ENCODE data around the gene GNA12. TPM values are rescaled to one million over a fixed set of nuclear protein-coding genes. Genes with fewer than 3 reads are reported as not detected.
"Not testable (repeated sequence)": the region's sequence is repeated elsewhere in the genome, so short reads cannot be mapped to it uniquely, and the experiment has no call there.

The GNA12 gene
- total and polyA plus RNA-seq, 2 of the 4 experiments (the other 2 are of a cell fraction): 14.3 to 93.9 TPM

GRCh38 chr7:2748684-2749083, 95.4 kb downstream of the GNA12 start:
- H2BK20ac ChIP-seq (ENCODE audit: low read depth, low read length); H3K9me1 ChIP-seq (ENCODE audit: insufficient read depth, low read length); BruUV-seq (replicated peaks); CTCF ChIA-PET; H2BK5ac ChIP-seq (ENCODE audit: low read depth, low read length, poor library complexity, severe bottlenecking); H3K27me3 ChIP-seq (ENCODE audit: control insufficient read depth, insufficient read depth, low read length); H4K91ac ChIP-seq (ENCODE audit: insufficient read depth, low read depth, low read length); dilution Hi-C loops (cut with HindIII; ENCODE audit: low sequenced_read_pairs, unreplicated experiment); H2BK120ac ChIP-seq (ENCODE audit: low read depth, low read length); H2BK15ac ChIP-seq (ENCODE audit: low read depth, low read length); H3K36me3 ChIP-seq (ENCODE audit: control insufficient read depth, insufficient read depth, low read length); H3K4ac ChIP-seq (ENCODE audit: low read depth, low read length); H3K27ac ChIP-seq (ENCODE audit: insufficient read depth, low read length); H3K9me3 ChIP-seq (ENCODE audit: control insufficient read depth, insufficient read depth, low read length); H3K56ac ChIP-seq (ENCODE audit: extremely low read depth, insufficient read depth, low read length); H3K23ac ChIP-seq (ENCODE audit: low read depth, low read length); H3K9ac ChIP-seq (ENCODE audit: low read depth, low read length); H4K5ac ChIP-seq (ENCODE audit: low read depth, low read length); H3K4me2 ChIP-seq (ENCODE audit: low read depth, low read length); POLR2A ChIA-PET (ENCODE audit: unreplicated experiment); H3K4me1 ChIP-seq (ENCODE audit: control insufficient read depth, insufficient read depth, low read length); ATAC-seq (ENCODE audit: low read depth); H2AK5ac ChIP-seq (ENCODE audit: low read depth, low read length); H3K14ac ChIP-seq (replicated peaks; ENCODE audit: low read depth, low read length); H2AFZ ChIP-seq (replicated peaks; ENCODE audit: low read length, poor library complexity); H4K8ac ChIP-seq (ENCODE audit: low read depth in 2 of 2, low read length in 2 of 2); H3K18ac ChIP-seq (ENCODE audit: low read depth, low read length); in situ Hi-C loops (cut with MboI; ENCODE audit: low sequenced_read_pairs); DNase-seq; H3K4me3 ChIP-seq (ENCODE audit: insufficient read depth, low read depth, low read length); H2AK9ac ChIP-seq (replicated peaks; ENCODE audit: low read depth, low read length, poor library complexity); intact Hi-C loops (cut with micrococcal nuclease): not testable (repeated sequence)
- Histone ChIP-seq H3K79me1 (ENCODE audit: low read depth in 1 of 2, low read length in 2 of 2) (peaks cover 16 to 31% of the 10 kb centered on the region in 2 experiments), H4K20me1 (ENCODE audit: insufficient read depth, low read length) (peaks cover 11% of the 10 kb centered on the region)

GRCh38 chr7:2743523-2744185, 100.5 kb downstream of the GNA12 start:
- H4K20me1 ChIP-seq (ENCODE audit: insufficient read depth, low read length); H3K27ac ChIP-seq (ENCODE audit: insufficient read depth, low read length); POLR2A ChIA-PET (ENCODE audit: unreplicated experiment); H2BK15ac ChIP-seq (ENCODE audit: low read depth, low read length); in situ Hi-C loops (cut with MboI; ENCODE audit: low sequenced_read_pairs); H2BK20ac ChIP-seq (ENCODE audit: low read depth, low read length); BruUV-seq (replicated peaks); H2BK120ac ChIP-seq (ENCODE audit: low read depth, low read length); DNase-seq; H2BK5ac ChIP-seq (ENCODE audit: low read depth, low read length, poor library complexity, severe bottlenecking); H3K4me3 ChIP-seq (ENCODE audit: insufficient read depth, low read depth, low read length); intact Hi-C loops (cut with micrococcal nuclease); H3K23ac ChIP-seq (ENCODE audit: low read depth, low read length); H3K27me3 ChIP-seq (ENCODE audit: control insufficient read depth, insufficient read depth, low read length); H3K4me1 ChIP-seq (ENCODE audit: control insufficient read depth, insufficient read depth, low read length); H3K18ac ChIP-seq (ENCODE audit: low read depth, low read length); H2AK5ac ChIP-seq (ENCODE audit: low read depth, low read length); H3K36me3 ChIP-seq (ENCODE audit: control insufficient read depth, insufficient read depth, low read length); H2AFZ ChIP-seq (replicated peaks; ENCODE audit: low read length, poor library complexity); H3K4ac ChIP-seq (ENCODE audit: low read depth, low read length); H3K9ac ChIP-seq (ENCODE audit: low read depth, low read length); H3K4me2 ChIP-seq (ENCODE audit: low read depth, low read length); H4K8ac ChIP-seq (ENCODE audit: low read depth in 2 of 2, low read length in 2 of 2); H3K56ac ChIP-seq (ENCODE audit: extremely low read depth, insufficient read depth, low read length); H3K14ac ChIP-seq (replicated peaks; ENCODE audit: low read depth, low read length); H2AK9ac ChIP-seq (replicated peaks; ENCODE audit: low read depth, low read length, poor library complexity); CTCF ChIA-PET; ATAC-seq (ENCODE audit: low read depth); H3K9me1 ChIP-seq (ENCODE audit: insufficient read depth, low read length); H3K9me3 ChIP-seq (ENCODE audit: control insufficient read depth, insufficient read depth, low read length); dilution Hi-C loops (cut with HindIII; ENCODE audit: low sequenced_read_pairs, unreplicated experiment); H4K5ac ChIP-seq (ENCODE audit: low read depth, low read length); H4K91ac ChIP-seq (ENCODE audit: insufficient read depth, low read depth, low read length): not testable (repeated sequence)
- H3K79me1 ChIP-seq (ENCODE audit: low read depth in 1 of 2, low read length in 2 of 2): peaks cover 21 to 30% of the 10 kb centered on the region in 2 experiments
- 90% methylated on average over 7 of the region's 20 CpGs; no CpG with 5 or more reads in 1 of the 2 experiments for WGBS, 2 experiments (ENCODE audit: extremely low coverage in 2 of 2, insufficient read length in 1 of 2)

Data from IMR-90 (cell line).